Measurements from ENCODE around the gene ZNF80. TPM values are rescaled to one million over a fixed set of nuclear protein-coding genes. Genes with fewer than 3 reads are reported as not detected.

The ZNF80 gene
- total and polyA plus RNA-seq, 2 of the 8 experiments (the other 6 are each of a cell fraction or from before 2014, with no cell fraction given), result not detected

DNA sequence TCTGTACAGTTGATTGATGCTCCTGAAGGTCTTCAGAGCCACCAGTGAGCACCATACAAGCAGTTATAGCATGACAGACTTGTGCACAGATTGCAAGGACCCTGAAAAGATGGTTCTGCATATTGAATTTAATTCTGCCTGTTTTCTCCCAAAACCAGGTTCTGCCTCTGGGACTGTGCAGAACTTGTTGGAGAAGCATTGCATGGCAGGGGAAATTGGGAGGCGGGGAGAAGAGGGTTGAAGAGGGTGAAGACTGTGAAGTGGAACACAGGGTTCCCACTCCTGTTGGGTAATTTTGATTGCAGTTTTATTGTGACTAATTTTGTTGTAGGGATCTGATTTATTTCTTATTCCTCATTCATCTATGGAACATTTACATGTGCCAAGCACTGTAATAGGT lies 10.3 kb downstream of the ZNF80 start:
- Histone ChIP-seq H3K18ac (ENCODE audit: extremely low read depth, low read length) (no peak overlapping the region), H2BK12ac (ENCODE audit: low read depth, low read length) (no peak overlapping the region), H3K79me1 (ENCODE audit: low read depth, low read length) (no peaks in the 10 kb centered on the region; the same call in 1 of the 2 replicates), H3K27me3 (replicated peaks in 1 of 4; ENCODE audit: control insufficient read depth in 3 of 4, extremely low read depth in 1 of 4, insufficient read depth in 3 of 4, low read length in 3 of 4) (no peaks in the 10 kb centered on the region), H2BK120ac (replicated peaks; ENCODE audit: low read depth, low read length) (no peak overlapping the region), H2BK15ac (ENCODE audit: low read length) (no peak overlapping the region), H3K14ac (ENCODE audit: insufficient read length) (no peak overlapping the region), H3K9ac (replicated peaks in 1 of 4; ENCODE audit: extremely low read depth in 1 of 4, low read depth in 3 of 4, low read length in 3 of 4) (no peak overlapping the region), H3K23me2 (ENCODE audit: low read depth, low read length) (no peaks in the 10 kb centered on the region), H3K36me3 (ENCODE audit: control insufficient read depth in 2 of 4, insufficient read depth in 4 of 4, low read length in 3 of 4) (peaks cover 0 to 3% (median 0%) of the 10 kb centered on the region in 4 experiments; a peak in 1 of 8 replicates), H3K9me3 (ENCODE audit: insufficient read depth in 2 of 2, low read depth in 1 of 2, low read length in 1 of 2) (peaks cover 14 to 17% of the 10 kb centered on the region in 2 experiments; a peak in 3 of 4 replicates), H4K5ac (ENCODE audit: insufficient read length, low read depth, low read length) (no peak overlapping the region), H3K4me3 (ENCODE audit: extremely low read depth in 1 of 4, insufficient read depth in 2 of 4, low read depth in 3 of 4, low read length in 4 of 4) (no peak overlapping the region), H2AFZ (ENCODE audit: low read length) (no peak overlapping the region), H4K91ac (replicated peaks; ENCODE audit: insufficient read length, low read length) (no peak overlapping the region), H3K4ac (replicated peaks; ENCODE audit: insufficient read length, low read depth, low read length) (no peak overlapping the region), H3K23ac (ENCODE audit: insufficient read length) (no peak overlapping the region), H2AK5ac (ENCODE audit: low read depth, low read length) (no peak overlapping the region), H4K8ac (ENCODE audit: extremely low read depth, insufficient read depth, low read length) (no peak overlapping the region), H4K20me1 (replicated peaks in 1 of 2; ENCODE audit: control insufficient read depth in 1 of 2, insufficient read depth in 2 of 2, low read length in 2 of 2) (no peaks in the 10 kb centered on the region), H3K4me2 (ENCODE audit: insufficient read depth in 1 of 2, low read depth in 2 of 2, low read length in 2 of 2) (no peak overlapping the region), H2BK5ac (ENCODE audit: low read depth, low read length) (no peak overlapping the region), H3K79me2 (ENCODE audit: control insufficient read depth in 1 of 2, insufficient read depth in 2 of 2, low read length in 2 of 2) (no peaks in the 10 kb centered on the region), H2BK20ac (ENCODE audit: low read length) (no peak overlapping the region), H3K27ac (ENCODE audit: low read depth, low read length) (no peak overlapping the region), H3K56ac (replicated peaks; ENCODE audit: insufficient read length, low read depth, low read length) (no peak overlapping the region), H3K4me1 (replicated peaks in 1 of 4; ENCODE audit: control insufficient read depth in 3 of 4, insufficient read depth in 4 of 4, low read length in 3 of 4) (no peaks in the 10 kb centered on the region; a peak in 1 of 7 replicates)
- ChIA-PET CTCF (ENCODE audit: partially characterized antibody) (no interaction called here), POLR2A (ENCODE audit: partially characterized antibody) (no interaction called here)
- TF ChIP-seq CEBPB (IDR thresholded peaks at IDR 0.05; ENCODE audit: low read depth, low read length), result no peak
- no peak for TF ChIP-seq RNF2 (IDR thresholded peaks at IDR 0.05; ENCODE audit: borderline replicate concordance, low read depth, low read length, missing control alignments, poor library complexity, severe bottlenecking)
- no peak for TF ChIP-seq YY1 (IDR thresholded peaks at IDR 0.05; ENCODE audit: low read depth, low read length)
- TF ChIP-seq SIX5 (IDR thresholded peaks at IDR 0.05; ENCODE audit: low read depth, low read length), result no peak
- no peak for TF ChIP-seq FOSL1 (IDR thresholded peaks at IDR 0.05; ENCODE audit: insufficient read depth, low read depth, low read length)
- TF ChIP-seq SIRT6 (IDR thresholded peaks at IDR 0.05; ENCODE audit: low read length), result no peak
- TF ChIP-seq SP4 (IDR thresholded peaks at IDR 0.05; ENCODE audit: low read length), result no peak
- no peak for TF ChIP-seq PHF8 (conservative IDR thresholded peaks at IDR 0.05; ENCODE audit: low read depth, low read length)
- no peak for TF ChIP-seq KDM5A (IDR thresholded peaks at IDR 0.05; ENCODE audit: low read length)
- 89% methylated on average over 1 of the region's 1 CpG; no CpG with 5 or more reads in 1 of the 2 experiments for WGBS, 2 experiments (ENCODE audit: extremely low coverage in 1 of 2, insufficient coverage in 1 of 2, insufficient read length in 1 of 2, insufficient replicate concordance in 2 of 2, low coverage in 1 of 2, low lambda C conversion rate in 2 of 2, missing lambda C conversion rate in 1 of 2)
- no peak for FAIRE-seq
- DNase-seq (ENCODE audit: low read depth in 1 of 2, low spot score in 2 of 2), result no peak
